Measurements from ENCODE around the gene CALHM1.

- TF ChIP-seq EZH2 (IDR thresholded peaks at IDR 0.05; ENCODE audit: borderline replicate concordance, low read depth, low read length, severe bottlenecking) = no peak
- TF ChIP-seq, protein P1, sequence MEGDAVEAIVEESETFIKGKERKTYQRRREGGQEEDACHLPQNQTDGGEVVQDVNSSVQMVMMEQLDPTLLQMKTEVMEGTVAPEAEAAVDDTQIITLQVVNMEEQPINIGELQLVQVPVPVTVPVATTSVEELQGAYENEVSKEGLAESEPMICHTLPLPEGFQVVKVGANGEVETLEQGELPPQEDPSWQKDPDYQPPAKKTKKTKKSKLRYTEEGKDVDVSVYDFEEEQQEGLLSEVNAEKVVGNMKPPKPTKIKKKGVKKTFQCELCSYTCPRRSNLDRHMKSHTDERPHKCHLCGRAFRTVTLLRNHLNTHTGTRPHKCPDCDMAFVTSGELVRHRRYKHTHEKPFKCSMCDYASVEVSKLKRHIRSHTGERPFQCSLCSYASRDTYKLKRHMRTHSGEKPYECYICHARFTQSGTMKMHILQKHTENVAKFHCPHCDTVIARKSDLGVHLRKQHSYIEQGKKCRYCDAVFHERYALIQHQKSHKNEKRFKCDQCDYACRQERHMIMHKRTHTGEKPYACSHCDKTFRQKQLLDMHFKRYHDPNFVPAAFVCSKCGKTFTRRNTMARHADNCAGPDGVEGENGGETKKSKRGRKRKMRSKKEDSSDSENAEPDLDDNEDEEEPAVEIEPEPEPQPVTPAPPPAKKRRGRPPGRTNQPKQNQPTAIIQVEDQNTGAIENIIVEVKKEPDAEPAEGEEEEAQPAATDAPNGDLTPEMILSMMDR (IDR thresholded peaks at IDR 0.05; ENCODE audit: borderline replicate concordance, extremely low read depth, low read length, poor library complexity, severe bottlenecking) = no peak
Measured at GRCh38 chr10:103440416-103440815, 18.3 kb downstream of the CALHM1 start.

Measured in DND-41 (cell line).